Measurements from ENCODE around the gene ADGRD1. TPM values are rescaled to one million over a fixed set of nuclear protein-coding genes. Genes with fewer than 3 reads are reported as not detected.

Gene ADGRD1
- total RNA-seq: 0.06 and 0.16 TPM in 2 replicates

GRCh38 chr12:130953771-130954543 is at the start of gene ADGRD1:
ADGRD1 (plus strand) TSS chr12:130953907; CDS start chr12:130954466, 559 bp downstream.

Other genes with a start within 250 kb of the ADGRD1 start
- not detected in 2 replicates for gene RIMBP2, start 237.6 kb upstream of the ADGRD1 start, total RNA-seq
- 30.3 and 49.3 TPM in 2 replicates for gene STX2, start 114.7 kb upstream of the ADGRD1 start, total RNA-seq
- 599 and 1,195 TPM in 2 replicates for gene RAN, start 81.8 kb upstream of the ADGRD1 start, total RNA-seq